Measurements from ENCODE around the gene DUS4L. TPM values are rescaled to one million over a fixed set of nuclear protein-coding genes. Genes with fewer than 3 reads are reported as not detected.

The DUS4L gene
- total RNA-seq, 4 donors from 2014 or later: 14.6 to 16.9 (median 16.1) TPM

- H3K9me3 ChIP-seq: no peaks in the 10 kb centered on the region
- H3K27me3 ChIP-seq: no peaks in the 10 kb centered on the region
- peaks cover 7 to 10% of the 10 kb centered on the region in 2 donors for H3K4me1 ChIP-seq
- H3K36me3 ChIP-seq: peaks cover 0 to 2% of the 10 kb centered on the region in 2 donors
- TF ChIP-seq POLR2A (IDR thresholded peaks at IDR 0.05): no peak
- TF ChIP-seq, protein P1, sequence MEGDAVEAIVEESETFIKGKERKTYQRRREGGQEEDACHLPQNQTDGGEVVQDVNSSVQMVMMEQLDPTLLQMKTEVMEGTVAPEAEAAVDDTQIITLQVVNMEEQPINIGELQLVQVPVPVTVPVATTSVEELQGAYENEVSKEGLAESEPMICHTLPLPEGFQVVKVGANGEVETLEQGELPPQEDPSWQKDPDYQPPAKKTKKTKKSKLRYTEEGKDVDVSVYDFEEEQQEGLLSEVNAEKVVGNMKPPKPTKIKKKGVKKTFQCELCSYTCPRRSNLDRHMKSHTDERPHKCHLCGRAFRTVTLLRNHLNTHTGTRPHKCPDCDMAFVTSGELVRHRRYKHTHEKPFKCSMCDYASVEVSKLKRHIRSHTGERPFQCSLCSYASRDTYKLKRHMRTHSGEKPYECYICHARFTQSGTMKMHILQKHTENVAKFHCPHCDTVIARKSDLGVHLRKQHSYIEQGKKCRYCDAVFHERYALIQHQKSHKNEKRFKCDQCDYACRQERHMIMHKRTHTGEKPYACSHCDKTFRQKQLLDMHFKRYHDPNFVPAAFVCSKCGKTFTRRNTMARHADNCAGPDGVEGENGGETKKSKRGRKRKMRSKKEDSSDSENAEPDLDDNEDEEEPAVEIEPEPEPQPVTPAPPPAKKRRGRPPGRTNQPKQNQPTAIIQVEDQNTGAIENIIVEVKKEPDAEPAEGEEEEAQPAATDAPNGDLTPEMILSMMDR (IDR thresholded peaks at IDR 0.05): no peak
- H3K4me3 ChIP-seq (replicated peaks in 1 of 3): no peak overlapping the region
- intact Hi-C loops (cut with DNase I): no loop called here
- no peak for DNase-seq
- no peak overlapping the region for H3K27ac ChIP-seq
- 79 to 86% methylated on average over 1 of the region's 1 CpG for WGBS, 2 donors
Measured at GRCh38 chr7:107613439-107613838, 49.7 kb downstream of the DUS4L start.

- no peak for DNase-seq
- Histone ChIP-seq H3K4me3 (replicated peaks in 1 of 3) (no peak overlapping the region), H3K9me3 (no peaks in the 10 kb centered on the region), H3K27ac (no peak overlapping the region), H3K36me3 (peaks cover 0 to 2% of the 10 kb centered on the region in 2 donors), H3K27me3 (no peaks in the 10 kb centered on the region), H3K4me1 (peaks cover 6 to 10% of the 10 kb centered on the region in 2 donors)
- intact Hi-C loops (cut with DNase I): no loop called here
- no peak for TF ChIP-seq POLR2A (IDR thresholded peaks at IDR 0.05)
- TF ChIP-seq, protein P1 (IDR thresholded peaks at IDR 0.05): no peak
Measured at GRCh38 chr7:107613948-107614347, 50.2 kb downstream of the DUS4L start.

DNA sequence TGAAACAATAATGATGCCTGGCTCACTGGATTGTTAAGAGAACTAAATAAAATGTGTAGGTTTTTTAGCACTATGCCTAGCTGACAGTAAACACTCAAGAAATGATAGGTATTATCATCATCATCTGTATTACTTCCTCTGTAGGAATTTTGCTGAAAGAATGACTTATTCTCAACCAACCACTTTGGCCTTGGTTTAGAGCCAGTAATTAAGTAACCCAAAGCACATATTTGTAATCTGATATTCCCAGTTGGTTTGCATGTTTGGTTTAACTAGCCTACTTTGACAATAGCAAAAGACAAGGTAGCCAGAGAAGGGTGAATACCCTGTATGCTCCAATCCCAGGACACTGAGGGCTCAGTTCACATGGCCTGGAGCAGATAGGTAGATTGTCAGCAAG lies 50.7 kb downstream of the DUS4L start:
- TF ChIP-seq, protein P1 (IDR thresholded peaks at IDR 0.05): no peak
- TF ChIP-seq POLR2A (IDR thresholded peaks at IDR 0.05): no peak
- Histone ChIP-seq H3K36me3 (peaks cover 0 to 2% of the 10 kb centered on the region in 2 donors), H3K4me3 (replicated peaks in 1 of 3) (no peak overlapping the region), H3K4me1 (peaks cover 3 to 10% of the 10 kb centered on the region in 2 donors), H3K27ac (no peak overlapping the region), H3K9me3 (no peaks in the 10 kb centered on the region), H3K27me3 (no peaks in the 10 kb centered on the region)
- intact Hi-C loops (cut with DNase I): no loop called here
- no peak for DNase-seq

- intact Hi-C loops (cut with DNase I): no loop called here
- Histone ChIP-seq H3K4me1 (peaks cover 3 to 10% of the 10 kb centered on the region in 2 donors), H3K9me3 (no peaks in the 10 kb centered on the region), H3K27ac (no peak overlapping the region), H3K36me3 (peaks cover 0 to 2% of the 10 kb centered on the region in 2 donors), H3K27me3 (no peaks in the 10 kb centered on the region), H3K4me3 (replicated peaks in 1 of 3) (no peak overlapping the region)
- TF ChIP-seq, protein P1 (IDR thresholded peaks at IDR 0.05): no peak
- no peak for TF ChIP-seq POLR2A (IDR thresholded peaks at IDR 0.05)
- no peak for DNase-seq
- WGBS, 2 donors: 93 to 95% methylated on average over 4 of the region's 4 CpGs
Measured at GRCh38 chr7:107615910-107616680, 52.3 kb downstream of the DUS4L start.

- H3K4me3 ChIP-seq (replicated peaks in 1 of 3): no peak overlapping the region
- intact Hi-C loops (cut with DNase I): no loop called here
- no peaks in the 10 kb centered on the region for H3K36me3 ChIP-seq
- TF ChIP-seq, protein P1 (IDR thresholded peaks at IDR 0.05): no peak
- TF ChIP-seq POLR2A (IDR thresholded peaks at IDR 0.05): no peak
- 78 to 86% methylated on average over 1 of the region's 1 CpG for WGBS, 2 donors
- H3K4me1 ChIP-seq: no peaks in the 10 kb centered on the region
- H3K27me3 ChIP-seq: no peaks in the 10 kb centered on the region
- H3K9me3 ChIP-seq: no peaks in the 10 kb centered on the region
- H3K27ac ChIP-seq: no peak overlapping the region
- DNase-seq: no peak
Measured at GRCh38 chr7:107622429-107622828, 58.7 kb downstream of the DUS4L start.

All from thyroid gland (tissue), 4 donors.